ENCODE data around the gene MORN4. TPM values are rescaled to one million over a fixed set of nuclear protein-coding genes. Genes with fewer than 3 reads are reported as not detected.
"Not testable (repeated sequence)": the region's sequence is repeated elsewhere in the genome, so short reads cannot be mapped to it uniquely, and the experiment has no call there.

The MORN4 gene
- total RNA-seq, 3 donors from 2014 or later: 2.1 to 4.5 (median 2.2) TPM

DNA sequence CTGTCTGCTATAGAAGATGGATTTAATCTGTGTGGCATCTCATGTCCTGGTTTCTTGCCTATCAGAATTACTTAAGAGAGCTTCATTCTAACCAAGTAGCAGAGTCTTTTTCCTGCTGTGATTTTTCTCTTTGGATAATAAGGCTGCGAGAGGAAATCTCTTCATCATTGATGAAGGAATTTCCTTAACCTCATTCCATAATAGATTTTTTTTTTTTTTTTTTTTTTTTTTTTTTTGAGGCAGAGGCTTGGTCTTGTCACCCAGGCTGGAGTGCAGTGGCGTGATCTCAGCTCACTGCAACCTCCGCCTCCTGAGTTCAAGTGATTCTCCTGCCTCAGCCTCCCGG, 16.1 kb upstream of the MORN4 start:
- not testable (repeated sequence) for H3K4me3 Mint-ChIP-seq; DNase-seq; H3K27me3 Mint-ChIP-seq (ENCODE audit: low read depth); ATAC-seq; H3K9me3 Mint-ChIP-seq
- Mint-ChIP-seq H3K4me1 (ENCODE audit: low read depth) (peaks cover 19% of the 10 kb centered on the region), H3K36me3 (ENCODE audit: insufficient read depth) (peaks cover 20% of the 10 kb centered on the region)

DNA sequence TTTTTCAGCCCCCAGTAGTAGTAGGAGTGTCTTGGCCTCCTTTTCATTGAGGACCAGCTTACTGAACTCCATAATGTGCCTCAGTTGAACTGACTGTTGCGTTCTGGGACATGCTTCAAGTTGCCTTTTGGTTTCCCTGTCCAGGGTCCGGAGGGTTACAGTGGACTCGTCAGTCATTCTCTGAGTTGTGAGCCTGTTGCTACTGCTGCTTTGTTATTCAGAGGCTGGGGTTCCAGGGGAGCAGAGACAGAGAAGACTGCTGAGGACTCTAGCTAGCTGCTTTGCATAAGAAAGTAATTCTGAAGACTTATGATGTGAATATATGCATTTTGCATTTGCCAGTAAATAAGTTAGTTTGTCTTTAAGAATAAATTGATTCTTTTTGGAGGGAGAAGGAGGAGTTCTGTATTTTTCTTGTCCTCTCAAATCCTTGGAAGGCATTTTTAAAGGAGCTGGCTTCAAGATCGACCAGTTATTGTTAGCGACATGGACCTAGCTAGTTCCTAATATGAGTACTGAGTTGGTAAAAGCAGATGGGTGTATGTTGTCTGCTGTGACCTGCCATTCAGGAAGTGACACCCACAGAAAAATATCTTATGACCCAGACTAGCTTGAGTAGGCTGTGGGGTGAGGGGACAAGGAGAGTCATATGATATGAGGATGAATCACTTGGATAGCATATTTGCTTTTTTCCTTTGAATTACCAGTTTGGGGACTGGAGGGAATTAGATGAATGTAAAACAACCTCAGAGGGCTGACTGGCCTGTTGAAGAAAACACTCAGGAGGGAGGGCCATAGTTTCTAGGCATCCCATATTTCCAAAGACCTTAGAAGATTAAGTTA, 15.5 kb upstream of the MORN4 start:
- H3K27me3 Mint-ChIP-seq (ENCODE audit: low read depth): no peaks in the 10 kb centered on the region
- peak; percentile 98 to 100 for ATAC-seq

DNA sequence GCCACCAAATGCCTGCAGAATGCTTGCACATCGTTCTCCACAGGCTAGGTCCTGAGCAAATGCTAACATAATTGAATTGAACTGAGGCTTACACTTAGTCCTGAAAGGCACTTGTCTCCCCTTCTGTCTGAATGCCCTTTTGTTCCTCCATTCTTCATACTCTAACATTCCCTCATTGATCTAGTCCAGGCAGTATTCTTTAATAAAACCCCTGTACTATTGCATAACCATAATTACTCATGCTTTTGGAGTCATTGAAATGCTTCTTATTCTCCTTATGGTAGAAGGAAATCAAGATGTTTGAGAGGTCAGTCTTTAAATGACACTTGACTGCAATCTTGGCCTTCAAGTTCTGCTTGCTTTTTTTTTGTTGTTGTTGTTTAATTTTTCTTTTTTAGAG, 14.3 kb upstream of the MORN4 start:
- Mint-ChIP-seq H3K9me3 (no peaks in the 10 kb centered on the region), H3K4me1 (ENCODE audit: low read depth) (peaks cover 28% of the 10 kb centered on the region), H3K4me3 (no peak overlapping the region), H3K27me3 (ENCODE audit: low read depth) (no peaks in the 10 kb centered on the region), H3K36me3 (ENCODE audit: insufficient read depth) (peaks cover 9% of the 10 kb centered on the region)
- DNase-seq (no peak), ATAC-seq (no peak)

More for the DNA sequence above, 15.5 kb upstream of the MORN4 start:
- Mint-ChIP-seq H3K4me3 (no peak overlapping the region), H3K4me1 (ENCODE audit: low read depth) (peaks cover 19% of the 10 kb centered on the region), H3K36me3 (ENCODE audit: insufficient read depth) (peaks cover 16% of the 10 kb centered on the region), H3K9me3 (no peaks in the 10 kb centered on the region)
- no peak for DNase-seq

DNA sequence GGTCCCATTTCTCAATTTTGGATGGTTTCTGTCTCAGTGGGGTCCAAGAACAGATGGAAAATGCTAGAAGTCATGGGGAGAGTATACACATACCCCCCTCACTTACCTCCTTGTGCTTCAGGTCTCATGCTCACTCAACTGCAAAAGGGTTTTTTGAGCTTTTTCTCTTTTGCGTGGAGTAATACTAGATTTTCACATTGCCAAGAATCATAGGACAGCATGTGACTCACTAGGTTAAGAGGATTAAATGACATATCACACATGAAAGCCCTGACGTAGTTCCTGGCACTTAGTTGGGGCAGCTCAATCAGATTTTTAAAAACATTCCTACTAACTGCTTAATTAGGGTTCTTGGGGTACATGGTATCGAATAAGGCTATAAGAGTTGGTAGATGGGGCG, 11.6 kb upstream of the MORN4 start:
- no peaks in the 10 kb centered on the region for H3K27me3 Mint-ChIP-seq (ENCODE audit: low read depth)
- no peaks in the 10 kb centered on the region for H3K9me3 Mint-ChIP-seq
- peaks cover 9% of the 10 kb centered on the region for H3K36me3 Mint-ChIP-seq (ENCODE audit: insufficient read depth)
- no peak for ATAC-seq
- peaks cover 39% of the 10 kb centered on the region for H3K4me1 Mint-ChIP-seq (ENCODE audit: low read depth)
- no peak for DNase-seq
- no peak overlapping the region for H3K4me3 Mint-ChIP-seq

DNA sequence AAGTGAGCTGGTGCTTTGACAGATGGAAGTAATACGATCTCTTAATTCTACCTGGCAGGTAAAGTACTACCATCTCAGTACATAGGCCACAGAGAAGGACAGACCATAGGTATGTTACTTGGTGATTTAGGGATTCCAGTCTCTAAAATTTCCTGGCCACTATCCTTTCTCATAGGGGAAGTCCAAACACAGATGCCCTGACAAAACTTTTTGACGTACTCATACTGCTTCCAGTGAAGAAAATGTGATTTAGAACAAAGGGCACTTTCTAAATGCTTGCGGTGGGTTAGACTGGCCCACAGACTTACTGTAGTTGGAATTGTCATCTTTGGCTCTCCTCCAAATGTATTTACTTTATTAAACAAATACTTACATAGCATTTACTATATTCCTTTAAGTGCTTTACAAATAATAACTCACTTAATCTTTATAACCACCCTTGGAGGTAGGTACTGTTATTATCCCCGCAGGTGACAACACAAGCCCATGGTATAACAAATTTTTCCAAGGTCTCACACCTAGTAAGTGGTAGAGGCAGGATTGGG, 10.2 kb upstream of the MORN4 start:
- H3K4me1 Mint-ChIP-seq (ENCODE audit: low read depth): peaks cover 28% of the 10 kb centered on the region
- DNase-seq (no peak), ATAC-seq (no peak)
- H3K4me3 Mint-ChIP-seq: peak overlapping the region; percentile 47
- peaks cover 9% of the 10 kb centered on the region for H3K36me3 Mint-ChIP-seq (ENCODE audit: insufficient read depth)
- no peaks in the 10 kb centered on the region for H3K9me3 Mint-ChIP-seq
- no peaks in the 10 kb centered on the region for H3K27me3 Mint-ChIP-seq (ENCODE audit: low read depth)

DNA sequence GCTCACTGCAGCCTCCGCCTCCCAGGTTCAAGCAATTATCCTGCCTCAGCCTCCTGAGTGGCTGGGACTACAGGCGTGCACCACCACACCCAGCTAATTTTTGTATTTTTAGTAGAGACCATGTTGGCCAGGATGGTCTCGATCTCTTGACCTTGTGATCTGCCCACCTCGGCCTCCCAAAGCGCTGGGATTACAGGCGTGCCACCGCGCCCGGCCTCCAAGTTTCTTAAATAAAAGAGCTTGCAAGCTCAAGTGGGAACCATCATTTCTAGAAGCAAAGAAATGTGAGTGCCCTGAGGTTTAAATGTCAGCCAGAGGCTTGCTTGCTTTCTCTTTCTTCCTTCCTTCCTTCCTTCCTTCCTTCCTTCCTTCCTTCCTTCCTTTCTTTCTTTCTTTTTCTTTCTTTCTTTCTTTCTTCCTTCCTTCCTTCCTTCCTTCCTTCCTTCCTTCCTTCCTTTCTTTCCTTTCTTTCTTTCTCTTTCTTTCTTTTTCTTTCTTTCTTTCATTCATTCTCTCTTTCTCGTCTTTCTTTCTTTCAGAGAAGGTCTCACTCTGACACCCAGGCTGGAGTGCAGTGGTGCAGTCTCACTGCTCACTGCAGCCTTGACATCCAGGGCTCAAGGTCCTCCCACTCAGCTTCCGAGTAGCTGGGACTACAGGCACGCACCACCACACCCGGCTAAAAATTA, 9.3 kb upstream of the MORN4 start:
- H3K4me1 Mint-ChIP-seq (ENCODE audit: low read depth): peaks cover 24% of the 10 kb centered on the region
- not testable (repeated sequence) for H3K9me3 Mint-ChIP-seq; DNase-seq; H3K36me3 Mint-ChIP-seq (ENCODE audit: insufficient read depth); H3K27me3 Mint-ChIP-seq (ENCODE audit: low read depth); ATAC-seq
- peak overlapping the region; percentile 98 for H3K4me3 Mint-ChIP-seq

DNA sequence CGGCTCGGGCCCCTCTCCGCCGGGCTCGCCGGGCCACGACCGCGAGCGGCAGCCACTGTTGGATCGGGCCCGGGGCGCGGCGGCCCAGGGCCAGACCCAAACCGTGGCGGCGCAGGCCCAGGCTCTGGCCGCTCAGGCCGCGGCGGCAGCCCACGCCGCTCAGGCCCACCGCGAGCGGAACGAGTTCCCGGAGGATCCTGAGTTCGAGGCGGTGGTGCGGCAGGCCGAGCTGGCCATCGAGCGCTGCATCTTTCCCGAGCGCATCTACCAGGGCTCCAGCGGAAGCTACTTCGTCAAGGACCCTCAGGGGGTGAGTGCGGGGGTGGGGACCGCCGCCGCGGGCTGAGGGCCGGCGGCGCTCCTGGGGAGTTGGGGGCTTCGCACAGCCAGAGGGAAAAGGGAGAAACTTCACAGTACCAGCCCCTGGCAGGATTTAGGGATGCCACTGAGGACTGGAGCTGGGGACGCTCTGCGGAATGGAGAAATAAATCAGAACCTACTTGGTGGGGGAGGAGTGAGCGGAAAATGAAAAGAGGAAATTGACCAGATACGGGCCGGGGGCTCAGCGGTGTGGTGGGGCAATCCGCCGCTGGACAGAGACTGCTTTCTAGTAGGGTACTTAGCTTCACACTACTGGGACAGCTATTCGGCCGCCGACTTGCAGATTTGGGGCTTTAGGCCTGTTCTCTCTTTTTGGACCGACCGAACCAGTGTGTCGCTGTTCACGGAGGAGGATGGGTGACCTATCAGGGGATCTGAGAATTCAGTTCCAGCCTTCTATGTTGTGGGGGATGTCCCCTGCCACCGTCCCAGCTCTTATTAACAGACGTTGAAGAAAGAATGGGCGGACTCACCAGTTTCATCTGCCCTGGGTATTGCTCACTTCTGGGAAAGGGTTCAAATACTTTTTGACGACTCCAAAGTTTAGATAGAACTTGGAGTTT, 7.8 kb upstream of the MORN4 start:
- DNase-seq: no peak
- Mint-ChIP-seq H3K27me3 (ENCODE audit: low read depth) (no peaks in the 10 kb centered on the region), H3K4me3 (peak overlapping the region; percentile 98), H3K4me1 (ENCODE audit: low read depth) (peaks cover 20% of the 10 kb centered on the region), H3K9me3 (no peaks in the 10 kb centered on the region), H3K36me3 (ENCODE audit: insufficient read depth) (peaks cover 9% of the 10 kb centered on the region)
- ATAC-seq: peak; percentile 28 to 29

DNA sequence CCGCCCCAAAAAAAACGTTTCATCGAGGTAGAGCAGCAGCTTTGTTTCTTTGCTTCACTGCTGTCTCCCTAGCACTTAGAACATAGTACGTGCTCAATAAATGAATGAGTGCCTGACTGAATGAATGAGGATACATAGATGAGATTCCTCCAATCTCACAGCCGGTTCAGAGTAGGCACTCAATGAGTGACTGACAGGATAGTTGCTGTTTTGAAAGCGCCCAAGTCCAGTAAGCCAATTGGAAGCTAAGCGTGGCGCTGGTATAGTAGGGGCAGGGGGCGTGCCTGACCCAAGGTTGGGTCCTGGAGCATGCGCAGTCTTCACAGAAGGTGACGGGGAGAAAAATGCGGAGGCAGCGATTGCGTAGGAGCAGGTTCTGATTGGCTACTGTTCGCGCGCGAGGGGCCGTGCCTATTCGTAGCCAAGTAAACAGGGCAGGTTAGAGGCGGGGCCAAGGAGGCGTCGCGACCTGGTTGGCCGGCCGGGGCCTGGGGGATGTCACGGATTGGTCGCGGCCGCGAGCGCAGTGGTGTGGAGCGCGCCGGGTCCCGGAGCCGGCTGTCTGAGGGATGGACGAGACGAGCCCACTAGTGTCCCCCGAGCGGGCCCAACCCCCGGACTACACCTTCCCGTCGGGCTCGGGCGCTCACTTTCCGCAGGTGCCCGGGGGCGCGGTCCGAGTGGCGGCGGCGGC, 7.0 kb upstream of the MORN4 start, which contains the start of gene PI4K2A:
Gene PI4K2A (plus strand): TSS at position 498 of the 694 bp plus-strand sequence. CDS start 72 bp downstream, at position 570.
- peaks cover 6% of the 10 kb centered on the region for H3K36me3 Mint-ChIP-seq (ENCODE audit: insufficient read depth)
- ATAC-seq: peak; percentile 99
- peaks cover 20% of the 10 kb centered on the region for H3K4me1 Mint-ChIP-seq (ENCODE audit: low read depth)
- no peaks in the 10 kb centered on the region for H3K9me3 Mint-ChIP-seq
- H3K4me3 Mint-ChIP-seq: peak within 1 kb of the TSS; percentile 98
- peak; percentile 98 for DNase-seq
- no peaks in the 10 kb centered on the region for H3K27me3 Mint-ChIP-seq (ENCODE audit: low read depth)

DNA sequence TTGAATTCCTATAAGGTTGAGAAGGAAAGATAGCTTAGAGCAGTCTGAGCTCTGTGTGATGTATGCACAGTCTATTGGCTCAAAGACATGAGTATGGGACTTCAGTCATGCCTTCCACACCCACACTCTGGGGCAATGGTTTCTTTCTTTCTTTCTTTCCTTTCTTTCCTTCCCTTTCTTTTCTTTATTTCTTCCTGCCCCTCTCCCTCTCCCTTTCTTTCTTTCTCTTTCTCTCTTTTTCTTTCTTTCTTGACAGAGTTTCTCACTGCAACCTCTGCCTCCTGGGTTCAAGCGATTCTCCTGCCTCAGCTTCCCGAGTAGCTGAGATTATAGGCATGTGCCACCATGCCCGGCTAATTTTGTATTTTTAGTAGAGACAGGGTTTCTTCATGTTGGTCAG, 5.8 kb upstream of the MORN4 start:
- DNase-seq; H3K9me3 Mint-ChIP-seq; H3K36me3 Mint-ChIP-seq (ENCODE audit: insufficient read depth); H3K4me3 Mint-ChIP-seq; H3K27me3 Mint-ChIP-seq (ENCODE audit: low read depth); ATAC-seq: not testable (repeated sequence)
- peaks cover 20% of the 10 kb centered on the region for H3K4me1 Mint-ChIP-seq (ENCODE audit: low read depth)

DNA sequence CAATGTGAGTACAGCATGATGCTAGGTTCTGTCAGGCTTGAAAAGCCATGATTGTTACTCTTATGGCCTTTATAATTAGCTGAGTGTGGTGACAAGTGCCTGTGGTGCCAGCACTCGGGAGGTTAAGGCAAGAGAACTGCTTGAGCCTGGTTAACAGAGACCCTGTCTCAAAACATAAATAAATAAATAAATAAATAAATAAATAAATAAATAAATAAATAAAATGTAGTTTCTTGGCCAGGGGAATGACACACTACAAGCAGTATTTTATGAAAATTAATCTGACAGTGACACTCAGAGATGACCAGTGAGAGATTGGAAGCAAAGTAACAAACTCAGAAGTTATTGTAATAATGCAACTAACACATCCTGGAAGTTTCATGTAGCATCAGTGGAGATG, 2.3 kb upstream of the MORN4 start:
- no peaks in the 10 kb centered on the region for H3K9me3 Mint-ChIP-seq
- DNase-seq: no peak
- H3K4me3 Mint-ChIP-seq: no peak overlapping the region
- no peaks in the 10 kb centered on the region for H3K36me3 Mint-ChIP-seq (ENCODE audit: insufficient read depth)
- H3K4me1 Mint-ChIP-seq (ENCODE audit: low read depth): peaks cover 11% of the 10 kb centered on the region
- no peak for ATAC-seq
- no peaks in the 10 kb centered on the region for H3K27me3 Mint-ChIP-seq (ENCODE audit: low read depth)

DNA sequence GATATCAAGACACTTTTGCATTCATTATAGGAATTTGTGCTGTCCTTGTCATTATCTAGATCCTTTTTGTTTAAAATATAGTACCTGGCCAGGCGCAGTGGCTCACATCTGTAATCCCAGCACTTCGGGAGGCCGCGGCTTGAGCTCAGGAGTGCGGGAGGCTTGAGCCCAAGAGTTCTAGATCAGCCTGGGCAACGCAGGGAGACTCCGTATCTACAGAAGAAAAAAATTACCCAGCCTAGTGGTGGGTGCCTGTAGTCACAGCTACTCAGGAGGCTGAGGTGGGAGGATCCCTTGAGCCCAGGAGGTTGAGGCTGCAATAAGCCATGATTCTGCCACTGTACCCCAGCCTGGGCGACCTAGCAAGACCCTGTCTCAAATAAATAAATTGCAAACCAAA, 621 bp upstream of the MORN4 start:
- no peak for DNase-seq
- Mint-ChIP-seq H3K27me3 (ENCODE audit: low read depth) (no peaks in the 10 kb centered on the region), H3K9me3 (no peaks in the 10 kb centered on the region), H3K4me1 (ENCODE audit: low read depth) (peaks cover 8% of the 10 kb centered on the region), H3K36me3 (ENCODE audit: insufficient read depth) (no peaks in the 10 kb centered on the region), H3K4me3 (peak overlapping the region; percentile 93)
- ATAC-seq: peak in 1 of 2 donors; percentile 35

DNA sequence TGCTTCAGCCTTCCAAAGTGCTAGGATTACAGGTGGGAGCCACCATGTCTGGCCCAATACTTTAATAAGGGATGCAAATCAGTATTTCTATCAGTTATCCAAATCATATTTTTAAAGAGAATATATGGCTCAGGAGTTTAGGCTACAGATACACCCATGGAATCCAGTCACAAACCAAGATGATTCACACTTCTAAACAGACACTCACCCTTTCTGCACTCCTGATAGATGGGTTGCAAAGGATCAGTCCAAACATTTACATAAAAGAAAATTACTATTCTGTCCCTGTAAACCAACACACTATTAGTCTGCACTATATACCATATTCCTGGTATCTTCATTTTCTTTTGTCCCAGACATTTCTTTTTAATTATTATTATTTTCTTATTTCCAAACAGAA, 2.2 kb downstream of the MORN4 start:
- H3K4me1 Mint-ChIP-seq (ENCODE audit: low read depth): peaks cover 8% of the 10 kb centered on the region
- H3K27me3 Mint-ChIP-seq (ENCODE audit: low read depth): no peaks in the 10 kb centered on the region
- no peak for ATAC-seq
- DNase-seq: no peak
- H3K4me3 Mint-ChIP-seq: no peak overlapping the region
- H3K9me3 Mint-ChIP-seq: no peaks in the 10 kb centered on the region
- H3K36me3 Mint-ChIP-seq (ENCODE audit: insufficient read depth): no peaks in the 10 kb centered on the region

DNA sequence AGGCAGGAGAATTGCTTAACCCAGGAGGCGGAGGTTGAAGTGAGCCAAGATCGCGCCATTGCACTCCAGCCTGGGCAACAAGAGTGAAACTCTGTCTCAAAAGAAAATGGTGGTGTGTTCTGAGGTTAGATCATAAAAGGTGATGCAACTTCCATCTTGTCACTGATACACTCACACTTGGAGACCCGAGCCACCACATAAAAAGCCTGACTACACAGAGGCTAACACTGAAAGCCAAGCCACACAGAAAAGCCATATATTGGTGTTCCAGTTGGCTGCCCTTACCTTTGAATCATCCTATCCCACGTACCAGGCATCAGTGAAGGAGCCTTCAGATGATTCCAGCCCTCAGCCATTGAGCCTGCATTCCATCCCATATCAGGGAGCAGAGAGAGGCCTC, 4.0 kb downstream of the MORN4 start:
- H3K9me3 Mint-ChIP-seq: no peaks in the 10 kb centered on the region
- H3K4me3 Mint-ChIP-seq: no peak overlapping the region
- peaks cover 8% of the 10 kb centered on the region for H3K4me1 Mint-ChIP-seq (ENCODE audit: low read depth)
- H3K27me3 Mint-ChIP-seq (ENCODE audit: low read depth): no peaks in the 10 kb centered on the region
- no peaks in the 10 kb centered on the region for H3K36me3 Mint-ChIP-seq (ENCODE audit: insufficient read depth)
- DNase-seq (no peak), ATAC-seq (no peak)

All from activated T-cell treated with anti-CD3 and anti-CD28 coated beads, Interleukin-2, amount 50 U/mL, for 4 hours (primary cell).